CD4-positive, alpha-beta T cell (primary cell): ENCODE measurements around the gene TSR3. TPM values are rescaled to one million over a fixed set of nuclear protein-coding genes. Genes with fewer than 3 reads are reported as not detected.

ENCODE experiments used
- ATAC-seq: fragments of 200-7000 bp; cut with Tn5 transposase; one replicate; pipeline ENCODE4 v1.10.0; 2022; ENCODE audit warnings: mild to moderate bottlenecking; ENCODE audit not compliant: poor library complexity
- CTCF ChIA-PET: fragments of 350-600 bp; sonication (Branson Sonifier 250); formaldehyde crosslinking; loops from one replicate; lab custom pipeline; 2021; ENCODE audit warnings: antibody characterized with exemption, inconsistent platforms; lab: Charles Lee
- POLR2A ChIA-PET: fragments of 350-600 bp; sonication (Branson Sonifier 250); formaldehyde crosslinking; loops from one replicate; lab custom pipeline; 2021; ENCODE audit warnings: antibody characterized with exemption, inconsistent platforms; lab: Charles Lee
- DNase-seq, 14 experiments: peaks; one replicate each; pipeline ENCODE4 v3.0.0-alpha.2; 2013 to 2020; ENCODE audit warnings: mixed read lengths in 2 of 14
- H3K27ac ChIP-seq, 2 donors: one replicate each; pipeline versions ENCODE4 v1.5.1 to v1.7.0; 2013; ENCODE audit warnings: low read length in 2 of 2, low read depth in 1 of 2, mild to moderate bottlenecking in 1 of 2
- H3K27me3 ChIP-seq, 2 experiments: 1 replicate in 1 of 2; 2 replicates in 1 of 2; pipeline versions ENCODE4 v1.6.1 to v1.7.0; 2013; ENCODE audit warnings: low read length in 2 of 2, control low read depth in 1 of 2, mild to moderate bottlenecking in 1 of 2, moderate library complexity in 1 of 2; ENCODE audit not compliant: insufficient read depth in 2 of 2, control insufficient read depth in 1 of 2
- H3K36me3 ChIP-seq: one replicate; pipeline ENCODE4 v1.6.1; 2013; ENCODE audit warnings: low read length, control low read depth; ENCODE audit not compliant: insufficient read depth
- H3K4me1 ChIP-seq: one replicate; pipeline ENCODE4 v1.6.1; 2013; ENCODE audit warnings: low read length, control low read depth; ENCODE audit not compliant: insufficient read depth
- H3K4me3 ChIP-seq: one replicate; pipeline ENCODE4 v1.5.1; 2013; ENCODE audit warnings: mild to moderate bottlenecking, low read length, moderate library complexity
- H3K9me3 ChIP-seq, 2 experiments: 1 replicate in 1 of 2; 2 replicates in 1 of 2; pipeline versions ENCODE4 v1.6.1 to v1.7.0; 2013; ENCODE audit warnings: low read length in 2 of 2, mild to moderate bottlenecking in 2 of 2, control low read depth in 1 of 2, moderate library complexity in 1 of 2; ENCODE audit not compliant: control insufficient read depth in 1 of 2, insufficient read depth in 1 of 2
- H3K27ac Mint-ChIP-seq: one replicate; pipeline ENCODE4 v1.8.0; 2020; ENCODE audit warnings: mixed read lengths
- H3K27me3 Mint-ChIP-seq: one replicate; pipeline ENCODE4 v1.8.0; 2021; ENCODE audit warnings: mixed read lengths
- H3K36me3 Mint-ChIP-seq: one replicate; pipeline ENCODE4 v1.8.0; 2021; ENCODE audit warnings: low read depth, mixed read lengths
- H3K4me1 Mint-ChIP-seq: one replicate; pipeline ENCODE4 v1.8.0; 2021; ENCODE audit warnings: low read depth, mixed read lengths
- H3K4me3 Mint-ChIP-seq: one replicate; pipeline ENCODE4 v1.8.0; 2020; ENCODE audit warnings: mild to moderate bottlenecking, mixed read lengths
- H3K9me3 Mint-ChIP-seq: one replicate; pipeline ENCODE4 v1.8.0; 2020; ENCODE audit warnings: mixed read lengths
- intact Hi-C, 2 experiments: fragments of 100-400 bp; cut with DNase I in 1 of 2; cut with micrococcal nuclease in 1 of 2; formaldehyde crosslinking; loops; one replicate each; pipeline versions ENCODE4 v1.15.1 to v1.9.0; 2023 to 2025; cut with DNase I, micrococcal nuclease
- total RNA-seq, 174 experiments: library from RNA in 2 of 174; stranded (reverse) in 2 of 174; gene quantifications; one replicate each; pipeline ENCODE4 v1.2.3 and lab custom pipeline; 2021 to 2026
- TF ChIP-seq, protein P1 (sequence below): fragments of 200-600 bp; IDR thresholded peaks from one replicate; pipeline ENCODE4 v1.8.0; 2022; ENCODE audit warnings: antibody characterized with exemption, mild to moderate bottlenecking

The TSR3 gene
- total RNA-seq, 2 experiments from 2014 or later: 19.9 to 21.4 TPM

DNA sequence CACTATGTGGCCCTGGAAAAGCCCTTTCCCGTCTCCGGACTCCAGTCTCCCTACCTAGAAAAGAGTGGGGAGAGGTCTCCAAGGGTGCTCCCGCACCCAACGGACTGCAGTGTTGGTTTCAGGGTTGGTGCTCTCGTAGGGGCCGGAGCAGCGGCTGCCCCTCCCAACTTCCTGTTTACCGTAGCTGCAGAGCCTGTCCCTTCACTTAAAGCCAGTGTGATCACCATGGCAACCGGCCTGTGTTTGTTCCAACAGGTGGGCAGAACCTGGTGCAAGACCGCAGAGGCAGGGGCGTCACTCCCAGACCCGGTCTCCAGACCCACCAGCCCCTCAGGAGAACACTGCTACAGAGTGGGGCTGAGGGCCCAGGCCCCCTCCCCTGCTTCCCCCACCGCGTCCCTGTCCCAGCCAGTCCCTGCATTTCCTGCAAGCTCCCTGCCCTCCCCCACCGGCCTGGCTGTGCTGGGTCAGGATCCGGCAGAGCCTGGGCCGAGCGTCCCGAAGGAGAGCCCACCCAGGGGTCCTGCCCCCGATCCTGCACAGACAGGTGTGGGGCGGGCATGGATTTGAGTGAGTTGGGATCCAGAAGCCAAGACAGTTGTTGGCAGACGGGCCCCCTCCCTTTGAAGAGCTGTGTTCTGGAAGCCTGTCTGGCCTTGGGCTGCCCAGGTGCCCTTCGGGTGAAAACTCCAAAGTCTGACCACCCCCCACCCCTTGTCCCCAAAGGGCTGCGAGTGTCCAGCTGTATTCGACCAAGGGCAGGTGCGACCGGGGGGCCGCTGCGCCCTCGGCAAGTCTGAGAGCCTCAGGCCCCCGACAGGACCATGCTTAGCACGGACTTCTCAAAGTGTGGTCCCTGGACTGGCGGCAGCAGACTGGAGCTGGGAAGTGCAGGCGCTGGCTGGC is 19.7 kb downstream of the TSR3 start:
- intact Hi-C loops: loop anchor here in 1 of 2 experiments (2.0 kb wide), 1 partner anchor 19 kb away; no protein-coding TSS in a partner anchor
- peaks cover 21% of the 10 kb centered on the region for H3K27me3 Mint-ChIP-seq
- Histone ChIP-seq H3K27ac (peak overlapping the region in 1 of 2 donors; percentile 44), H3K4me3 (peak overlapping the region; percentile 45), H3K27me3 (peaks cover 31 to 44% of the 10 kb centered on the region in 2 experiments), H3K36me3 (no peaks in the 10 kb centered on the region), H3K4me1 (peaks cover 47% of the 10 kb centered on the region), H3K9me3 (peaks cover 0 to 39% of the 10 kb centered on the region in 2 experiments)
- ChIA-PET POLR2A (interaction anchor here (1.1 to 3.1 kb wide), 3 partner anchors 11 to 23 kb away, joined by 3 to 15 read pairs (median 7); partner anchors contain the start of gene UBE2I), CTCF (interaction anchor here (2.0 kb wide), 1 partner anchor 11 kb away, joined by 5 read pairs; no protein-coding TSS in a partner anchor)
- peaks cover 12% of the 10 kb centered on the region for H3K4me1 Mint-ChIP-seq
- H3K27ac Mint-ChIP-seq: no peak overlapping the region
- TF ChIP-seq, protein P1, sequence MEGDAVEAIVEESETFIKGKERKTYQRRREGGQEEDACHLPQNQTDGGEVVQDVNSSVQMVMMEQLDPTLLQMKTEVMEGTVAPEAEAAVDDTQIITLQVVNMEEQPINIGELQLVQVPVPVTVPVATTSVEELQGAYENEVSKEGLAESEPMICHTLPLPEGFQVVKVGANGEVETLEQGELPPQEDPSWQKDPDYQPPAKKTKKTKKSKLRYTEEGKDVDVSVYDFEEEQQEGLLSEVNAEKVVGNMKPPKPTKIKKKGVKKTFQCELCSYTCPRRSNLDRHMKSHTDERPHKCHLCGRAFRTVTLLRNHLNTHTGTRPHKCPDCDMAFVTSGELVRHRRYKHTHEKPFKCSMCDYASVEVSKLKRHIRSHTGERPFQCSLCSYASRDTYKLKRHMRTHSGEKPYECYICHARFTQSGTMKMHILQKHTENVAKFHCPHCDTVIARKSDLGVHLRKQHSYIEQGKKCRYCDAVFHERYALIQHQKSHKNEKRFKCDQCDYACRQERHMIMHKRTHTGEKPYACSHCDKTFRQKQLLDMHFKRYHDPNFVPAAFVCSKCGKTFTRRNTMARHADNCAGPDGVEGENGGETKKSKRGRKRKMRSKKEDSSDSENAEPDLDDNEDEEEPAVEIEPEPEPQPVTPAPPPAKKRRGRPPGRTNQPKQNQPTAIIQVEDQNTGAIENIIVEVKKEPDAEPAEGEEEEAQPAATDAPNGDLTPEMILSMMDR: no peak
- DNase-seq (peak in 8 of 14 experiments; percentile 28 to 77 (median 40)), ATAC-seq (peak; percentile 28)
- H3K36me3 Mint-ChIP-seq: no peaks in the 10 kb centered on the region
- H3K4me3 Mint-ChIP-seq: peak overlapping the region; percentile 85
- no peaks in the 10 kb centered on the region for H3K9me3 Mint-ChIP-seq

GRCh38 chr16:1330931-1331711 is 20.6 kb downstream of the TSR3 start:
- no peak for ATAC-seq
- H3K9me3 Mint-ChIP-seq: no peaks in the 10 kb centered on the region
- Histone ChIP-seq H3K4me1 (peaks cover 47% of the 10 kb centered on the region), H3K27me3 (peaks cover 31 to 44% of the 10 kb centered on the region in 2 experiments), H3K27ac (peak overlapping the region in 1 of 2 donors; percentile 44), H3K4me3 (peak overlapping the region; percentile 45), H3K9me3 (peaks cover 0 to 39% of the 10 kb centered on the region in 2 experiments), H3K36me3 (no peaks in the 10 kb centered on the region)
- H3K27me3 Mint-ChIP-seq: peaks cover 21% of the 10 kb centered on the region
- H3K4me3 Mint-ChIP-seq: peak overlapping the region; percentile 20
- intact Hi-C loops: loop anchor here in 1 of 2 experiments (2.0 kb wide), 1 partner anchor 18 kb away; no protein-coding TSS in a partner anchor
- peaks cover 12% of the 10 kb centered on the region for H3K4me1 Mint-ChIP-seq
- CTCF ChIA-PET: no interaction called here
- TF ChIP-seq, protein P1: no peak
- no peak for DNase-seq
- no peak overlapping the region for H3K27ac Mint-ChIP-seq
- POLR2A ChIA-PET: interaction anchor here (2.9 to 3.1 kb wide), 2 partner anchors 12 to 22 kb away, joined by 7 to 15 read pairs; partner anchors contain the start of gene UBE2I
- H3K36me3 Mint-ChIP-seq: peaks cover 6% of the 10 kb centered on the region
